HepG2 (cell line): ENCODE data around the gene PBOV1. TPM values are rescaled to one million over a fixed set of nuclear protein-coding genes. Genes with fewer than 3 reads are reported as not detected.

ENCODE experiments used
- ATAC-seq: fragments of 200-7000 bp; cut with Tn5 transposase; 3 replicates; pipeline ENCODE4 v1.9.1; 2020; ENCODE audit warnings: mild to moderate bottlenecking, moderate library complexity
- BruUV-seq: library from RNA; stranded (reverse); fragments of 400-500 nt; replicated peaks from 2 replicates; lab custom pipeline; 2021; lab: Mats Ljungman, UMichigan
- CTCF ChIA-PET: fragments of 300-600 bp; formaldehyde crosslinking; extraction: SDS; loops from one replicate; lab custom pipeline; 2021; ENCODE audit warnings: low total read pairs, inconsistent platforms, low intra/inter-chr PET ratio; lab: Yijun Ruan, JAX
- POLR2A ChIA-PET: fragments of 350-600 bp; sonication (Branson Sonifier 250); formaldehyde crosslinking; loops from one replicate; lab custom pipeline; 2020; ENCODE audit warnings: antibody characterized with exemption, inconsistent platforms; lab: Yijun Ruan, JAX
- DNase-seq: peaks from one replicate; pipeline ENCODE4 v3.0.0-alpha.2; 2015; ENCODE audit warnings: low spot score
- FAIRE-seq: peaks from 3 replicates; lab custom pipeline; 2011; peaks lifted over from hg19 to GRCh38; lab: Jason Lieb, UNC
- H2AFZ ChIP-seq: one replicate; pipeline ENCODE4 v1.6.1; 2011; ENCODE audit warnings: low read length, inconsistent platforms
- H3K27ac ChIP-seq: fragments of 300-600 bp; 3 replicates; pipeline ENCODE4 v1.8.0; 2011; ENCODE audit warnings: mixed run types, mild to moderate bottlenecking, mixed read lengths, low read length, inconsistent platforms; ENCODE audit not compliant: insufficient read depth; ENCODE audit errors: extremely low read length
- H3K27me3 ChIP-seq, 2 experiments: fragments of 200-600 bp in 1 of 2; 2 replicates in 1 of 2; 3 replicates in 1 of 2; pipeline versions ENCODE4 v1.6.0 to v1.8.0; 2011; ENCODE audit warnings: low read length in 2 of 2, mild to moderate bottlenecking in 2 of 2, moderate library complexity in 2 of 2, inconsistent platforms in 1 of 2; ENCODE audit not compliant: insufficient read depth in 2 of 2, control insufficient read depth in 1 of 2
- H3K36me3 ChIP-seq, 2 experiments: fragments of 200-600 bp in 1 of 2; replicated peaks in 1 of 2; 2 replicates in 1 of 2; 3 replicates in 1 of 2; pipeline versions ENCODE4 v1.5.1 to v1.8.0; 2011; ENCODE audit warnings: low read length in 2 of 2, inconsistent platforms in 1 of 2; ENCODE audit not compliant: insufficient read depth in 2 of 2, control insufficient read depth in 1 of 2
- H3K4me1 ChIP-seq: 2 replicates; pipeline ENCODE4 v1.5.1; 2012; ENCODE audit warnings: low read length, inconsistent platforms; ENCODE audit not compliant: insufficient read depth
- H3K4me2 ChIP-seq: 2 replicates; pipeline ENCODE4 v1.6.0; 2011; ENCODE audit warnings: low read depth, low read length, inconsistent platforms
- H3K4me3 ChIP-seq, 3 experiments: fragments of 200-600 bp in 1 of 3; sonication (generic), shearing (Covaris generic) in 1 of 3; replicated peaks in 1 of 3; 2 replicates each; pipeline ENCODE4 v1.5.1; 2011 to 2016; ENCODE audit warnings: low read length in 3 of 3, inconsistent platforms in 2 of 3, low read depth in 2 of 3, mild to moderate bottlenecking in 2 of 3, control low read depth in 1 of 3, mixed read lengths in 1 of 3; ENCODE audit not compliant: insufficient read depth in 1 of 3
- H3K79me2 ChIP-seq: one replicate; pipeline ENCODE4 v1.6.1; 2011; ENCODE audit warnings: low read length, inconsistent platforms; ENCODE audit not compliant: insufficient read depth
- H3K9ac ChIP-seq: 2 replicates; pipeline ENCODE4 v1.6.0; 2011; ENCODE audit warnings: mild to moderate bottlenecking, low read depth, low read length, inconsistent platforms; ENCODE audit not compliant: insufficient read depth
- H3K9me3 ChIP-seq: 2 replicates; pipeline ENCODE4 v1.5.1; 2012; ENCODE audit warnings: mild to moderate bottlenecking, low read length
- H4K20me1 ChIP-seq: 2 replicates; pipeline ENCODE4 v1.6.0; 2011; ENCODE audit warnings: inconsistent platforms, mild to moderate bottlenecking, low read length, moderate library complexity; ENCODE audit not compliant: insufficient read depth
- ARID3A ChIP-seq: IDR thresholded peaks from 2 replicates; pipeline ENCODE4 v1.6.1; 2012; ENCODE audit warnings: low read depth, low read length, improper control_type of control experiment
- ARNT2 ChIP-seq: sonication (generic); formaldehyde crosslinking; IDR thresholded peaks from 2 replicates; pipeline ENCODE4 v1.8.0; 2022; ENCODE audit warnings: mild to moderate bottlenecking, low read depth, missing genetic modification reagents, moderate library complexity
- ATF7-NPFF ChIP-seq: sonication (generic); formaldehyde crosslinking; IDR thresholded peaks from 2 replicates; pipeline ENCODE4 v1.8.1; 2023; ENCODE audit warnings: mild to moderate bottlenecking, low read depth, missing genetic modification reagents, moderate library complexity
- ETV5 ChIP-seq: IDR thresholded peaks from 2 replicates; pipeline ENCODE4 v1.6.1; 2018; ENCODE audit warnings: missing biosample characterization, missing genetic modification reagents, inconsistent platforms, borderline replicate concordance
- HOXA7 ChIP-seq: sonication (generic); formaldehyde crosslinking; IDR thresholded peaks from 2 replicates; pipeline ENCODE4 v1.8.1; 2022; ENCODE audit warnings: mild to moderate bottlenecking, missing genetic modification reagents, moderate library complexity
- NFYB ChIP-seq: sonication (generic); formaldehyde crosslinking; IDR thresholded peaks from 2 replicates; pipeline ENCODE4 v1.4.0; 2020; ENCODE audit warnings: missing genetic modification reagents
- NKX3-1 ChIP-seq: sonication (generic); formaldehyde crosslinking; IDR thresholded peaks from 2 replicates; pipeline ENCODE4 v1.5.0; 2020; ENCODE audit warnings: missing genetic modification reagents
- PATZ1 ChIP-seq: sonication (generic); formaldehyde crosslinking; IDR thresholded peaks from 2 replicates; pipeline ENCODE4 v1.4.0; 2020; ENCODE audit warnings: missing genetic modification reagents
- POGK ChIP-seq: sonication (generic); formaldehyde crosslinking; conservative IDR thresholded peaks from 2 replicates; pipeline ENCODE4 v1.8.0; 2022; ENCODE audit warnings: mild to moderate bottlenecking, moderate library complexity, missing genetic modification reagents
- SKI ChIP-seq: fragments of 450-650 bp; IDR thresholded peaks from one replicate; pipeline ENCODE4 v1.6.1; 2018; ENCODE audit warnings: mild to moderate bottlenecking; ENCODE audit not compliant: partially characterized antibody
- TBX3 ChIP-seq: fragments of 450-650 bp; IDR thresholded peaks from 2 replicates; pipeline ENCODE4 v1.6.1; 2017; ENCODE audit warnings: antibody characterized with exemption, mild to moderate bottlenecking, inconsistent platforms, borderline replicate concordance
- ZNF546 ChIP-seq: sonication (generic); formaldehyde crosslinking; conservative IDR thresholded peaks from 2 replicates; pipeline ENCODE4 v1.8.1; 2023; ENCODE audit warnings: mild to moderate bottlenecking, missing genetic modification reagents
- ZNF766 ChIP-seq: sonication (generic); formaldehyde crosslinking; IDR thresholded peaks from 2 replicates; pipeline ENCODE4 v1.5.0; 2020; ENCODE audit warnings: missing genetic modification reagents, borderline replicate concordance
- WGBS: methylation state at CpG from one replicate; pipeline ENCODE4 v1.1.6; 2017; ENCODE audit warnings: low lambda C conversion rate; 5-methylcytosine and 5-hydroxymethylcytosine counted together
- in situ Hi-C: cut with HindIII; loops from 2 replicates; pipeline ENCODE4 v1.10.0; 2017; ENCODE audit warnings: low pct_unique_long_range_greater_than_20kb; ENCODE audit not compliant: extremely low pct_ligation_motif_present
- intact Hi-C: fragments of 100-400 bp; cut with micrococcal nuclease; formaldehyde crosslinking; loops from one replicate; pipeline ENCODE4 v1.10.0; 2022; ENCODE audit not compliant: unreplicated experiment
- polyA plus RNA-seq, 8 experiments: library from polyadenylated mRNA; depleted of rRNA in 3 of 8; stranded (reverse) in 7 of 8; unstranded in 1 of 8; fragments of >200 nt; fragmentation: Illumina TruSeq in 4 of 8; extraction: Trizol in 4 of 8; gene quantifications; 2 replicates each; pipeline versions ENCODE4 v1.2.1 to v1.2.3, GENCODE V29; 2011 to 2016; ENCODE audit warnings: low read depth in 4 of 8, missing spikeins in 1 of 8, mixed read lengths in 1 of 8; ENCODE audit not compliant: insufficient read depth in 1 of 8
- total RNA-seq, 5 experiments: library from RNA; depleted of rRNA; stranded (reverse); fragments of >200 nt; fragmentation: Illumina TruSeq; extraction: Trizol; gene quantifications; 2 replicates each; pipeline ENCODE4 v1.2.3, GENCODE V29; 2016; ENCODE audit warnings: low read depth in 1 of 5

The PBOV1 gene
- total and polyA plus RNA-seq, 2 of the 13 experiments (the other 11 are each of a cell fraction or from before 2014, with no cell fraction given) = not detected

GRCh38 chr6:138238368-138238767 is 20.1 kb upstream of the PBOV1 start:
- TF ChIP-seq TBX3 = no peak
- TF ChIP-seq NKX3-1 = no peak
- TF ChIP-seq HOXA7 (CRISPR knock-in tag) = no peak
- Histone ChIP-seq H2AFZ (no peak overlapping the region), H3K79me2 (no peaks in the 10 kb centered on the region), H3K36me3 (no peaks in the 10 kb centered on the region), H3K4me3 (no peak overlapping the region), H3K4me1 (no peaks in the 10 kb centered on the region), H4K20me1 (no peaks in the 10 kb centered on the region), H3K9ac (no peak overlapping the region), H3K9me3 (no peaks in the 10 kb centered on the region), H3K4me2 (no peak overlapping the region), H3K27ac (no peak overlapping the region), H3K27me3 (no peaks in the 10 kb centered on the region)
- no peak for ATAC-seq
- DNase-seq = no peak
- in situ Hi-C loops (no loop called here), intact Hi-C loops (no loop called here)
- FAIRE-seq = no peak
- BruUV-seq = no TSS peak
- 86% methylated on average over 6 of the region's 6 CpGs for WGBS
- POLR2A ChIA-PET = no interaction called here
- CTCF ChIA-PET = no interaction called here

GRCh38 chr6:138237463-138237862 is 19.2 kb upstream of the PBOV1 start:
- ATAC-seq = no peak
- in situ Hi-C loops = no loop called here
- no TSS peak for BruUV-seq
- Histone ChIP-seq H2AFZ (no peak overlapping the region), H3K36me3 (no peaks in the 10 kb centered on the region), H3K79me2 (no peaks in the 10 kb centered on the region), H3K4me2 (no peak overlapping the region), H3K27me3 (no peaks in the 10 kb centered on the region), H3K9me3 (no peaks in the 10 kb centered on the region), H3K9ac (no peak overlapping the region), H3K4me3 (no peak overlapping the region), H3K27ac (no peak overlapping the region), H3K4me1 (peaks cover 5% of the 10 kb centered on the region), H4K20me1 (no peaks in the 10 kb centered on the region)
- no peak for FAIRE-seq
- 97% methylated on average over 2 of the region's 2 CpGs for WGBS
- ChIA-PET CTCF (no interaction called here), POLR2A (no interaction called here)
- intact Hi-C loops = no loop called here
- no peak for TF ChIP-seq ZNF546 (CRISPR knock-in tag)
- TF ChIP-seq ZNF766 (CRISPR knock-in tag) = no peak
- no peak for TF ChIP-seq ETV5 (CRISPR knock-in tag)
- no peak for TF ChIP-seq SKI
- TF ChIP-seq ARNT2 (CRISPR knock-in tag) = no peak
- no peak for TF ChIP-seq POGK
- TF ChIP-seq PATZ1 = no peak
- no peak for TF ChIP-seq ATF7-NPFF (CRISPR knock-in tag)
- TF ChIP-seq ARID3A = no peak
- TF ChIP-seq NFYB (CRISPR knock-in tag) = no peak
- no peak for DNase-seq
